HG02588 (cell line): ENCODE data around the gene PSMD6.

ENCODE experiments used
- ATAC-seq: cut with Tn5 transposase; IDR thresholded peaks from one replicate; pipeline ENCODE4 v1.9.1; 2021; ENCODE audit warnings: mild to moderate bottlenecking, moderate library complexity; ENCODE audit not compliant: unreplicated experiment

The PSMD6 gene

GRCh38 chr3:64023187-64023860, at the start of gene PSMD6:
Gene PSMD6, minus strand, starts transcription at chr3:64023494. Its CDS starts 75 bp downstream, at chr3:64023419.
- peak; percentile 97 for ATAC-seq

GRCh38 chr3:64072126-64072525, 48.8 kb upstream of the PSMD6 start:
- ATAC-seq, result no peak

GRCh38 chr3:64070704-64071103, 47.4 kb upstream of the PSMD6 start:
- no peak for ATAC-seq

- no peak for ATAC-seq
Observed at GRCh38 chr3:64067506-64068346, 44.4 kb upstream of the PSMD6 start.

GRCh38 chr3:64064804-64065203, 41.5 kb upstream of the PSMD6 start:
- no peak for ATAC-seq

GRCh38 chr3:64063983-64064438, 40.7 kb upstream of the PSMD6 start:
- no peak for ATAC-seq

GRCh38 chr3:64063207-64063982, 40.1 kb upstream of the PSMD6 start:
- ATAC-seq, result no peak

GRCh38 chr3:64061628-64062027, 38.3 kb upstream of the PSMD6 start:
- no peak for ATAC-seq

GRCh38 chr3:64059484-64060175, 36.3 kb upstream of the PSMD6 start:
- ATAC-seq, result no peak

GRCh38 chr3:64058566-64058965, 35.3 kb upstream of the PSMD6 start:
- no peak for ATAC-seq

GRCh38 chr3:64057231-64057630, 33.9 kb upstream of the PSMD6 start:
- ATAC-seq, result no peak

- ATAC-seq, result no peak
Observed at GRCh38 chr3:64056606-64057180, 33.4 kb upstream of the PSMD6 start.

GRCh38 chr3:64055076-64055475, 31.8 kb upstream of the PSMD6 start:
- ATAC-seq, result no peak

- no peak for ATAC-seq
Observed at GRCh38 chr3:64054488-64054887, 31.2 kb upstream of the PSMD6 start.

- ATAC-seq, result no peak
Observed at GRCh38 chr3:64053581-64053980, 30.3 kb upstream of the PSMD6 start.

GRCh38 chr3:64053117-64053516, 29.8 kb upstream of the PSMD6 start:
- no peak for ATAC-seq

GRCh38 chr3:64049832-64050231, 26.5 kb upstream of the PSMD6 start:
- no peak for ATAC-seq

- ATAC-seq, result no peak
Observed at GRCh38 chr3:64049136-64049535, 25.8 kb upstream of the PSMD6 start.

- ATAC-seq, result no peak
Observed at GRCh38 chr3:64048631-64049061, 25.4 kb upstream of the PSMD6 start.

GRCh38 chr3:64047787-64048186, 24.5 kb upstream of the PSMD6 start:
- no peak for ATAC-seq
